Sigmoid colon (tissue), 7 donors: ENCODE results near the gene NTF4. TPM values are rescaled to one million over a fixed set of nuclear protein-coding genes. Genes with fewer than 3 reads are reported as not detected.
"Not testable (repeated sequence)": the region's sequence is repeated elsewhere in the genome, so short reads cannot be mapped to it uniquely, and the experiment has no call there.

Experiments
- DNase-seq: peaks from one replicate; pipeline ENCODE4 v3.0.0-alpha.2; 2019
- H3K27ac ChIP-seq, 4 donors: fragments of 200-600 bp; sonication (generic); one replicate each; pipeline ENCODE4 v1.5.1; 2016 to 2019; ENCODE audit warnings: mild to moderate bottlenecking in 1 of 4
- H3K27me3 ChIP-seq, 3 donors: fragments of 200-600 bp; sonication (generic); one replicate each; pipeline ENCODE4 v1.5.1; 2019; ENCODE audit warnings: mild to moderate bottlenecking in 1 of 3
- H3K36me3 ChIP-seq, 4 donors: fragments of 200-600 bp; sonication (generic); one replicate each; pipeline ENCODE4 v1.5.1; 2016 to 2019
- H3K4me1 ChIP-seq, 4 donors: fragments of 200-600 bp; sonication (generic); one replicate each; pipeline ENCODE4 v1.5.1; 2017 to 2019
- H3K4me3 ChIP-seq, 4 donors: fragments of 200-600 bp; sonication (generic); one replicate each; pipeline ENCODE4 v1.5.1; 2017 to 2019; ENCODE audit warnings: mild to moderate bottlenecking in 2 of 4, moderate library complexity in 1 of 4
- H3K9me3 ChIP-seq, 4 donors: fragments of 200-600 bp in 3 of 4; sonication (generic) in 3 of 4; one replicate each; pipeline versions ENCODE4 v1.5.1 to v1.6.1; 2013 to 2019
- EP300 ChIP-seq, 4 donors: sonication (generic); formaldehyde crosslinking; IDR thresholded peaks; one replicate each; pipeline ENCODE4 v1.6.1; 2017; ENCODE audit warnings: antibody characterized with exemption in 4 of 4
- POLR2A ChIP-seq, 2 donors: fragments of 450-650 bp; IDR thresholded peaks; one replicate each; pipeline ENCODE4 v1.6.1; 2016; ENCODE audit warnings: antibody characterized with exemption in 2 of 2, mild to moderate bottlenecking in 2 of 2, moderate library complexity in 2 of 2
- POLR2AphosphoS5 ChIP-seq, 4 donors: sonication (generic); formaldehyde crosslinking; IDR thresholded peaks; one replicate each; pipeline ENCODE4 v1.6.1; 2017; ENCODE audit warnings: antibody characterized with exemption in 4 of 4
- WGBS, 2 donors: extraction: QIAGEN DNeasy Blood & Tissue Kit; methylation state at CpG; one replicate each; pipeline ENCODE4 v1.1.7; 2013; 5-methylcytosine and 5-hydroxymethylcytosine counted together
- intact Hi-C: fragments of 100-400 bp; cut with DNase I; formaldehyde crosslinking; loops from one replicate; pipeline ENCODE4 v1.15.1; 2023
- polyA plus RNA-seq, 3 donors: library from polyadenylated mRNA; stranded (reverse); fragments of 200-250 nt; gene quantifications; one replicate each; pipeline ENCODE4 v1.2.3, GENCODE V29; 2013
- total RNA-seq, 4 donors: library from RNA; depleted of rRNA; stranded (reverse); fragments of >200 nt; gene quantifications; one replicate each; pipeline ENCODE4 v1.1.0, GENCODE V29; 2016
- TF ChIP-seq, protein P1 (sequence below), 4 experiments: fragments of 450-650 bp in 3 of 4; fragments of 200-600 bp in 1 of 4; IDR thresholded peaks; one replicate each; pipeline ENCODE4 v1.5.1; 2016 to 2019; ENCODE audit warnings: antibody characterized with exemption in 4 of 4, mild to moderate bottlenecking in 3 of 4, moderate library complexity in 2 of 4
- donor health status: healthy with polysubstance abuse.
- donor health status: Bipolar disorder and iron deficiency.
- donor health status: healthy.

NTF4 gene
- total and polyA plus RNA-seq, 7 donors: not detected

DNA sequence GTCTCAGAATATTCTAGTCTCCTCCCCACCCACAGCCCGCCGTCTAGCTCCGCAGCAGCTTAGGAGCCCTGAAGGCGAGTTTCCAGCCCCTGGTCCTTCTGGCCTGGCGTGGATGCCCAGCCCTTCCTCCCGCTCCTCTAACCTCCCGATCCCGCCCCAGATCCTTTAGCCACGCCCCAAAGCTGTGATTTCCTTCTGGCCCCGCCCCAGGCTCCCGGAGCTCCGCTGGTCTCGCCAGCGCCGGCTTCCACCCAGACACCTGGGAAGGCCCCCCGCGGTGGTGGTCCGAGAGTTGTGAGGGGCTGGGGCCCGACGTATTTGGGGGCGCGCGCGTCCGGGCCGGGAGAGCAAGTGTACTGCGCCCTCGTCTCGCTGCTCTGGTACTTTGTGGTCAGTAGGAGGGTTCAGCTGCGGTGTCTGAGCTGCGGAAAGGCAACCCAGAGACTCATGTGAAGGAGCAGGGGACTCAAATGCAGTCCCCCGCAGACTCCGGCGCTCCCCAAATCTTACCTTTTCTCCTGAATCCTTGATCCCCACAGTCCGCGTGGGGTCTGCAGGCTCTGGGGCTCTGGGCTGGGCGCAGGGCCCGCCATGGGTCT is 6.9 kb downstream of the NTF4 start, which contains the start of gene CGB7:
TSS of gene CGB7 (minus strand) at position 114 of the 599 bp plus-strand sequence. CDS start 2,374 bp downstream, outside the sequence.
- peaks cover 0 to 25% (median 21%) of the 10 kb centered on the region in 4 donors for H3K4me1 ChIP-seq
- H3K27ac ChIP-seq: no peak within 1 kb of the TSS
- no peaks in the 10 kb centered on the region for H3K9me3 ChIP-seq
- TF ChIP-seq, protein P1, sequence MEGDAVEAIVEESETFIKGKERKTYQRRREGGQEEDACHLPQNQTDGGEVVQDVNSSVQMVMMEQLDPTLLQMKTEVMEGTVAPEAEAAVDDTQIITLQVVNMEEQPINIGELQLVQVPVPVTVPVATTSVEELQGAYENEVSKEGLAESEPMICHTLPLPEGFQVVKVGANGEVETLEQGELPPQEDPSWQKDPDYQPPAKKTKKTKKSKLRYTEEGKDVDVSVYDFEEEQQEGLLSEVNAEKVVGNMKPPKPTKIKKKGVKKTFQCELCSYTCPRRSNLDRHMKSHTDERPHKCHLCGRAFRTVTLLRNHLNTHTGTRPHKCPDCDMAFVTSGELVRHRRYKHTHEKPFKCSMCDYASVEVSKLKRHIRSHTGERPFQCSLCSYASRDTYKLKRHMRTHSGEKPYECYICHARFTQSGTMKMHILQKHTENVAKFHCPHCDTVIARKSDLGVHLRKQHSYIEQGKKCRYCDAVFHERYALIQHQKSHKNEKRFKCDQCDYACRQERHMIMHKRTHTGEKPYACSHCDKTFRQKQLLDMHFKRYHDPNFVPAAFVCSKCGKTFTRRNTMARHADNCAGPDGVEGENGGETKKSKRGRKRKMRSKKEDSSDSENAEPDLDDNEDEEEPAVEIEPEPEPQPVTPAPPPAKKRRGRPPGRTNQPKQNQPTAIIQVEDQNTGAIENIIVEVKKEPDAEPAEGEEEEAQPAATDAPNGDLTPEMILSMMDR (IDR thresholded peaks at IDR 0.05): no peak
- no peak for TF ChIP-seq POLR2AphosphoS5 (IDR thresholded peaks at IDR 0.05)
- no peak for TF ChIP-seq POLR2A (IDR thresholded peaks at IDR 0.05)
- no peak for TF ChIP-seq EP300 (IDR thresholded peaks at IDR 0.05)
- no peaks in the 10 kb centered on the region for H3K36me3 ChIP-seq
- H3K27me3 ChIP-seq: peaks cover 18 to 47% (median 24%) of the 10 kb centered on the region in 3 donors
- intact Hi-C loops: no loop called here
- DNase-seq: peak; percentile 79
- peak within 1 kb of the TSS; percentile 29 to 54 (median 48) for H3K4me3 ChIP-seq
- WGBS, 2 donors: 4 to 6% methylated on average over 38 of the region's 38 CpGs

DNA sequence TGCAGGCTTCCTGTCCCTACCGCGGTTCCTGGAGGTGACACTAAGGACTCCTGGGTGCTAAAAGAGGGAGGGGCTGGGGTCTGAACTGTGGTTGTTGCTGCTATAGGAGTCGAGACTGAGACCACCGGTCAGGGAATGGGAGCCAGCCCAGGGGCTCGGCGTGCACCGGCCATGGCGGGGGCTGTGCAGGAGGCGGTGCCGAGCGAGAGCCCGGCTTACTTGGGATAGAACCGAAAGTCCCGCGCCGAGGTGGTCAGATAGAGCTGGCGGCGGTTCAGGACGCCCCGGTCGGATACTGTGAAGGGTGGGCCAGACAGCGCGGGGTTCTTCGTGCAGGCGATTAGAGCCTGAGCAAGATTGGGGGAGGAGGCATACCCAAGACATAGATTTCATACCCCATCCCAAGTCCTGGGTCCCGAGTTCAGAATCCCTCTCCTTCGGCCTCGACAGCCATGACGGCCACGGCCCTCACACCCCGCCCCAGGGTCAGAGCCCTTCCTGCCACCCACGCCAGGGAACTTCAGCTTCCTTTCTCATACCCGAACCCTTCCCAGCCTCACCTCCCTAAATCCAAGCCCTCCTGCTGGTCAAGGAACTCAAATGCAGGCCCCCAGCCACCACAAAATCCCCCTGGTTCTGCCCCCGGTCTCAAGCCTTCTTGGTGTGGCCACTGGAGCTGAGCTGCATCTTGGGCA is 7.6 kb downstream of the NTF4 start:
- 3 to 5% methylated on average over 34 of the region's 34 CpGs for WGBS, 2 donors
- Histone ChIP-seq H3K4me1 (peaks cover 0 to 25% (median 21%) of the 10 kb centered on the region in 4 donors), H3K4me3 (peak overlapping the region; percentile 29 to 54 (median 48)), H3K27me3 (peaks cover 18 to 40% (median 23%) of the 10 kb centered on the region in 3 donors)
- H3K36me3 ChIP-seq, DNase-seq, H3K9me3 ChIP-seq, H3K27ac ChIP-seq, intact Hi-C loops: not testable (repeated sequence)

DNA sequence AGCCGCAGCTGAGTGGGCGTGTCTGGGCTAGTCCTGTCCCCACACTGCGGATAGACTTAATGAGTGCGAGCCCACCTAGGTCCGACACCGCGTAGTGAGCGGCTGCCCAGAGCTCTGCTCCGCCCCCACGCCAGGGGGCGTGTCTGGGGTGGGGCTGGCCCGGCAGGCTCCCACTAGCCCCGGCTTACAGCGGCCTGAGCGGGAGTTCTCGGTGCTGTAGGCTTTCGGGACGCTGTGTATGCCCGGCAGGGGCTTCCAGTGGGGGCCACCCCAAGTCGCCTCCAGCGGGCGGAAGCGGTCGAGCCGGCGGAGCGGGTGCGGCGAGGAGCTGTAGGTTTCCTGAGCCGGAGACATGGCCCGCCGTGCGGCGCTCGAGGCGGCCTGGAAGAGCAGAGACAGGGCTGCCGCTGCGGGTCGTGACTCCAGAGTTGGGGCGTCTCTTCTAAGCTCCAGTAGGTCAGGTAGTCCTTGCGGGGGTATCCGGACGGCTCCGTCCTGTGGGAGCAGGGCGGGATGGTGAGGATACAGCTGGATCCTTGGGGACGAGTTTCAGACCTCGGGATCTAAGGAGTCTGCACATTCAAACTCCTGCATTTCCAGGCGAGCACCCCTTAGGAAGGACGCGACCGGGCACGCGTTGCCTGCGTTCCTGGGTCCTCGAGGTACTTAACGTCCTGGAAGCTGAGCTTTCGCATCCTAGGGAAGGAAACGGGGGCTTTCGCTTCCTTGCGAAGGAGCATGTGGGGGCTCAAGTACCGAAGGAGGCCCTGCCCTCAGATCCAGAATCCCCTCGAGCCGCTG is 8.3 kb downstream of the NTF4 start:
- no peak for DNase-seq
- H3K27ac ChIP-seq: no peak overlapping the region
- TF ChIP-seq EP300 (IDR thresholded peaks at IDR 0.05) (no peak), POLR2A (IDR thresholded peaks at IDR 0.05) (no peak), POLR2AphosphoS5 (IDR thresholded peaks at IDR 0.05) (no peak)
- TF ChIP-seq, protein P1 (IDR thresholded peaks at IDR 0.05): peak in 2 of 4 experiments; percentile 27 to 29

DNA sequence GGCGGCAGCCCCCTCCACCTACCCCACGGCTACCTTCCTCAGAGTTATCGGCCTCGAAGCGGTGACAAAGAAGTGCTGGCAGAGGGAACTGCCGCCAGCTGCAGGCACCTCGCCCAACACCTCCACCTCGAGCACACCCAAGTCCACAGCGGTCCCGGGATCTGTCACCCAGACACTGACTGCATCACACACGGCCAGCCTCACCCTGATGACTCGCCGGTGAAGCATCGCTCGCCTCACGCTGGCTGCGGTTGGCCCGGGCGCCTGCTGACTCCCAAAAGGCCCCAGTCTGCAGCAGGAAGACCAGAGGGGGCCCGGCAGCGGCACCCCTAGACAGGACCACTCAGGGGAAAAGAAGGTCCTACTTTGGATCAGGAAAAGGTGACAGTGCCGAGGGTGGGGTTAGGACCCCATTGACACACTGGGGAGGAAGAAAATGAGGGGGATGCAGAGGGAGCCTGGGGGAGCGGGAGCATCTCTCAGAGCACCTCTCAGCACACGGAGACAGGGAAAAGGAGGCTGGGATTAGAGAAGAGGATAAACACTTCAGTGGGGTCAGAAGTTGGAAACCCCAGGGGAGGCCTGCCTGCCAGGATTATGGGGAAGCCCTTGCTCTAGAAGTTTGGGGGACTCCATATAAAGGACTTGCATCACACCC is 14.1 kb downstream of the NTF4 start:
- H3K27ac ChIP-seq, DNase-seq, H3K4me1 ChIP-seq, H3K27me3 ChIP-seq, intact Hi-C loops, H3K9me3 ChIP-seq, H3K4me3 ChIP-seq, H3K36me3 ChIP-seq: not testable (repeated sequence)
- 53 to 77% methylated on average over 24 of the region's 24 CpGs for WGBS, 2 donors

More for the DNA sequence above, 8.3 kb downstream of the NTF4 start:
- Histone ChIP-seq H3K4me3 (peak overlapping the region; percentile 29 to 54 (median 48)), H3K9me3 (no peaks in the 10 kb centered on the region), H3K36me3 (no peaks in the 10 kb centered on the region), H3K4me1 (peaks cover 0 to 25% (median 21%) of the 10 kb centered on the region in 4 donors), H3K27me3 (peaks cover 18 to 33% (median 23%) of the 10 kb centered on the region in 3 donors)
- intact Hi-C loops: no loop called here
- WGBS, 2 donors: 1% methylated on average over 63 of the region's 63 CpGs

DNA sequence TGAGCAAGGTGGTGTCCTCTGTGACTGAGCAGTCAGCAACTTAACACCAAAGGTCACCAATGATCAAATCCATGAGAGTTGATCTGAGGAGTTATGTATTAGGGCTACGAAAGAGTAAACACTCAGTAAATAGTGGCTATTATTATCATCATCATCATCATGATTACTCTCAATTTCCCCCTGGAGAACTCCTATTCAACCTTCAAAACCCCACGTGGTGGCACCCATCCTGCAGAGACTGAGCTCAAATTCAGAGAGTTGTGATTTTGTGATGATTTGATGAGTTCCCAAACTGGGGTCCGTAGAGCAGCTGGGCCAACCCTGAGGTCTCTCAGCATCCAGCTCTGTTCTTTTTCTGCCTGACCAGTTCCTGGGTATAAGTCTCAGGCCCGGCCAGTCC is 14.8 kb downstream of the NTF4 start:
- H3K4me1 ChIP-seq, DNase-seq, H3K27me3 ChIP-seq, H3K36me3 ChIP-seq, intact Hi-C loops, H3K27ac ChIP-seq, H3K9me3 ChIP-seq, H3K4me3 ChIP-seq: not testable (repeated sequence)
- 74 to 79% methylated on average over 3 of the region's 4 CpGs for WGBS, 2 donors

- H3K27ac ChIP-seq, H3K27me3 ChIP-seq, H3K36me3 ChIP-seq, H3K4me1 ChIP-seq, DNase-seq, H3K9me3 ChIP-seq, H3K4me3 ChIP-seq, intact Hi-C loops: not testable (repeated sequence)
- 58 to 74% methylated on average over 11 to 12 of the region's 12 CpGs for WGBS, 2 donors
These were observed 15.6 kb downstream of the NTF4 start, which contains the start of gene CGB8 for GRCh38 chr19:49049011-49049410. Gene CGB8, minus strand, starts transcription at chr19:49049111. Its CDS starts 372 bp downstream, at chr19:49048739.

- H3K4me3 ChIP-seq, H3K4me1 ChIP-seq, H3K27me3 ChIP-seq, H3K36me3 ChIP-seq, H3K27ac ChIP-seq, intact Hi-C loops, DNase-seq, H3K9me3 ChIP-seq: not testable (repeated sequence)
- 53 to 69% methylated on average over 15 of the region's 15 CpGs for WGBS, 2 donors
These were observed 21.1 kb downstream of the NTF4 start, which contains the start of gene CGB5 for GRCh38 chr19:49043548-49043947. Gene CGB5, plus strand, starts transcription at chr19:49043848. Its CDS starts 362 bp downstream, at chr19:49044210.

- H3K27me3 ChIP-seq, H3K4me3 ChIP-seq, H3K9me3 ChIP-seq, H3K4me1 ChIP-seq, intact Hi-C loops, H3K36me3 ChIP-seq, DNase-seq, H3K27ac ChIP-seq: not testable (repeated sequence)
- 87 to 92% methylated on average over 4 of the region's 4 CpGs for WGBS, 2 donors
These were observed 22.0 kb downstream of the NTF4 start for GRCh38 chr19:49042666-49043065.
